GM18508 (cell line): ENCODE measurements around the gene FGR.

Experiments used
- ATAC-seq: cut with Tn5 transposase; IDR thresholded peaks from one replicate; pipeline ENCODE4 v1.9.1; 2021; ENCODE audit warnings: moderate number of reproducible peaks; ENCODE audit not compliant: insufficient read depth, unreplicated experiment

FGR gene

GRCh38 chr1:27592931-27593677 lies 41.9 kb downstream of the FGR start:
- no peak for ATAC-seq

- no peak for ATAC-seq
Measured at GRCh38 chr1:27592232-27592930, 42.6 kb downstream of the FGR start.

GRCh38 chr1:27591622-27592021 lies 43.4 kb downstream of the FGR start:
- ATAC-seq: no peak

- ATAC-seq: no peak
Measured at GRCh38 chr1:27590917-27591508, 44.0 kb downstream of the FGR start.

GRCh38 chr1:27589841-27590426 lies 45.1 kb downstream of the FGR start:
- no peak for ATAC-seq

GRCh38 chr1:27589441-27589840 lies 45.5 kb downstream of the FGR start:
- no peak for ATAC-seq

- no peak for ATAC-seq
Measured at GRCh38 chr1:27588256-27589232, 46.4 kb downstream of the FGR start.

GRCh38 chr1:27585684-27586083 lies 49.3 kb downstream of the FGR start:
- no peak for ATAC-seq

- no peak for ATAC-seq
Measured at GRCh38 chr1:27584453-27584852, 50.5 kb downstream of the FGR start.

GRCh38 chr1:27583479-27583878 lies 51.5 kb downstream of the FGR start:
- no peak for ATAC-seq

- ATAC-seq: no peak
Measured at GRCh38 chr1:27581823-27582243, 53.2 kb downstream of the FGR start.

- no peak for ATAC-seq
Measured at GRCh38 chr1:27577504-27578188, 57.3 kb downstream of the FGR start.

GRCh38 chr1:27576806-27577227 lies 58.2 kb downstream of the FGR start:
- ATAC-seq: no peak

GRCh38 chr1:27575840-27576331 lies 59.1 kb downstream of the FGR start:
- no peak for ATAC-seq

- no peak for ATAC-seq
Measured at GRCh38 chr1:27574871-27575831, 59.8 kb downstream of the FGR start.

- ATAC-seq: no peak
Measured at GRCh38 chr1:27574001-27574781, 60.8 kb downstream of the FGR start.

GRCh38 chr1:27572679-27573426 lies 62.1 kb downstream of the FGR start:
- no peak for ATAC-seq
